HG02571 (cell line): Measurements from ENCODE around the gene BICC1.

Source experiments
- ATAC-seq: cut with Tn5 transposase; IDR thresholded peaks from one replicate; pipeline ENCODE4 v1.9.1; 2021; ENCODE audit warnings: mild to moderate bottlenecking, moderate library complexity; ENCODE audit not compliant: unreplicated experiment

BICC1 gene

DNA sequence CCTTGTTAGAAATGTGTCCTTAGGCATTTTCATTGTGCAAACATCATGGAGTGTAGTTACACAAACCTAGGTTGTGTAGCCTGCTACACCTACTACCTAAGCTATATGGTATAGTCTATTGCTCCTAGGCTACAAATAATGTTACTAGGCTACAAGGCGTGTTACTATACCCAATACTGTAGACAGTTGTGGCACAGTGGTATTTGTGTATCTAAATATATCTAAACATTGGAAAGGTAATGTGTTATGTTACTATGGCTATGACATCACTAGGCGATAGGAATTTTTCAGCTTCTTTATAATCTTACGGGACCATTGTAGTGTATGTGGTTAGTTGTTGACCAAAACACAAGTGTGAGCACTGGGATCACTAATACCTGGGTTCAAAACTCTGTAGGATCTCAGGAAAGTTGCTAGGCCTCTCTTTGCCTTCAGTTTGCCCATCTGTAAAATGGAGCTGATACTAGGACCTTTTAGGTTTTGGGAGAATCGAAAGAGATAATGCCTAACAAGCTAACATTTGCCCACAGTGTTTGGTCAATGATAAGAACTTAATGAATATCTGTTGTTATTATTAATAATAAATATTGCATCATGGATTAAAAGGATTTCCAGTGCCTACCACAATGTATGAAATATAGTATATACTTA is 2.7 kb downstream of the BICC1 start:
- ATAC-seq: no peak

DNA sequence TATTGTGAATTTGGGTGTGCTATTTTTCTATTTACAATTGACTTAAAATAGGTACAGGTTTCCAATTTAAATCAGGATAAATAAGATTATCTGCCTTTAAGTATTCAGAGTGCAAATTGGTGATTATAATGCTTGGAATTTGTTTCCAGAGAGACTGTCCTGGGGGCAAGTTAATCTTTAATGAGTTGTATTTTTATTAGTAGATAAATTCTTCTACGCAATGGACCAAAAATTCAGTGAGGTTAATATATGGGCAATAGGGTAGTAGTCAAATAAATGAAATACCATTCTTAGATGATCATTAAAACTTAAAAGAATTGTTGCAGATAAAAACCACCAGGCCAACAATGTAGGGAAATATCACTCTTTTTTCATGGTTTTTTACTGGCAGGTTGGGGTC is 3.4 kb downstream of the BICC1 start:
- no peak for ATAC-seq

DNA sequence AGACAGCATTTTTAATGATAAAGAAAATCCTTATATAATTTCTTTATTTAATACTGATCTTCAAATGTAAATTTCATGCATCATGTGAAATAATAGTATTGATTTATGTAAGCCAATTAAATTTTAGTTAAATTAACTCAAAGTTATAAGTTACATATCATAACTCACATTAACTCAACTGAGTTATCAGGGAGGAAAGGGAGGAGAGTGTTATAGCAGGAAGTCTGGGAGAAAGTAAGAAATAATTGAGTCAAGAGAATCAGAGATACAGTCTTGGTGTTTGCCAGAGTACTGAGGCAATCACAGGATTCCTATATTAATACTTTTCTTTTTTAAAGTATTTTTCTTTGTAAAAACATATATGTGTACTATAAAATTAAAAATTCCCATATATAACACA is 4.0 kb downstream of the BICC1 start:
- ATAC-seq: no peak

DNA sequence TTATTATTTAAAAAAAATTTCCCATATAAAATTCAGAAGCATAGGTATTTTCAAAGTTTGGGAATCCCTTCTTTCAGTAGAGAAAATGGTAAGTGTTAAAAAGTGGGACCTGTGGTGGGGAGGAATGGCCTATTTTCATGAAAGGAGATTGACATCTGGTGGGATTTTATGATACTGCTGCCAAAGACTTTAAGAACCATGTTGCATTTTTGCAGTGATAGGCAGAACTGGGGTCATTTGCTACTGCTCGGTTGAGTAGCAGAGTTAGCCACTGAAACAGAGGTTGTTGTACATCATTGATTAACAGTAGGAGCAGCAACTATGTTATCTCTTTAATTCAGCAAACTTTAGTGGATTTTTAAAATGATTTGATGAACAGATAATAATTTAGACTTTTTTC is 4.4 kb downstream of the BICC1 start:
- no peak for ATAC-seq

DNA sequence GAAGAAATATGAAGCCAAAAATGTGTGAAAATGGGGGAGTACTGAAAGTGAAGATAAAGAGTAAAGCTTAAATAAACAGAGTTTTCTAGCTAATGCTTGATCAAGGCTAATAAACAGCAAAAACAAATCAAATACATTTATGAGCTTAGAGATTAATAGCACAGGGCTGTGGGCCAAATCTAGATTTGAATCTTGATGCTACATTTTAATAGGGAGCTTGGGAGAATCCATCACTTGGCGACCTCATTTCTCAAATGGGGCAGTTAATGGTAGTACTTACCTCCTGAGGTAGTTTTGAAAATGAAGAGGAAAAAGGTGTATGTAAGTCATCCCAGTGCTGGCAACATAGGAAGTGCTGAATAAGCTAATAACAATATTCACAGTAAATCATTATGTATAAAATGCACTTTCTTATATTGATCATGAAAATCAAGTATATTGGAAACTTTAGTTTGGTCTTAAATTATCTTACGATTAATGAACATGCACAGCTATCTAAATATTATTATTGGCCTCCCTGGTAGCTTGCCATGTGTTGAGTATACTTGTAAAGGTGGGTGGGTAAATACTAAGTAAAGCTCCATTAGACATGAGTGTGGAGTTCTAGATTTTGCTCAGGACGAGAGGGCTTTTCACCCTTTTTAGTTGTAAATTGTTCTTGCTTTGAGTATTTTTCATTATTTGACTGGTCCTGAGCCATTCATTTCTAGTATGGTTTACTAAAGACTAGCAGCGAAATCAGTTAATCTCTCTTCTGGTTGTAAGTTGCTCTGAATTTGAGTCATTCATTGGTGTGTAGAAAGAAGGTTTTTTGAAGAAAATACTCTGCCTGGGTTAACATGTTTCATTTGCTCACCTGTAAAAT is 5.1 kb downstream of the BICC1 start:
- ATAC-seq: no peak

DNA sequence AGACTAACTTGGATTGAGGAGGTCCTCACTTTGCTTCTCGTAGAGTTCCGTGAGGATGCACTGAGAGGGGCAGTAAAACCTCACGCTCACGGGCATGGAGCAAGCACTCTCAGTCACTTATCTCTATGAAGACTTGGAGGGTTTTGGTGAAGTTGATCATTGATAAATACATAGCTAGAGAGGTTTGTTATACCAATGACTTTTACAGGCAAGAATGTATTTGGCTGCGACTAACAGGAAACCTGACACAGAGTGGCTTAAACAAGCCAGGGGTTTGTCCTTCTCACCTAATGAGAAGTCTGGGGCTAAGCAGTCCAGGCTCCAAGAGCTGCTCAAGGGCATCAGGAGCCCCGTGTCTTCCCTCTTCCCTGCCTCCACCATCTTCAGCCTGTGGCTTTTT is 6.1 kb downstream of the BICC1 start:
- no peak for ATAC-seq

DNA sequence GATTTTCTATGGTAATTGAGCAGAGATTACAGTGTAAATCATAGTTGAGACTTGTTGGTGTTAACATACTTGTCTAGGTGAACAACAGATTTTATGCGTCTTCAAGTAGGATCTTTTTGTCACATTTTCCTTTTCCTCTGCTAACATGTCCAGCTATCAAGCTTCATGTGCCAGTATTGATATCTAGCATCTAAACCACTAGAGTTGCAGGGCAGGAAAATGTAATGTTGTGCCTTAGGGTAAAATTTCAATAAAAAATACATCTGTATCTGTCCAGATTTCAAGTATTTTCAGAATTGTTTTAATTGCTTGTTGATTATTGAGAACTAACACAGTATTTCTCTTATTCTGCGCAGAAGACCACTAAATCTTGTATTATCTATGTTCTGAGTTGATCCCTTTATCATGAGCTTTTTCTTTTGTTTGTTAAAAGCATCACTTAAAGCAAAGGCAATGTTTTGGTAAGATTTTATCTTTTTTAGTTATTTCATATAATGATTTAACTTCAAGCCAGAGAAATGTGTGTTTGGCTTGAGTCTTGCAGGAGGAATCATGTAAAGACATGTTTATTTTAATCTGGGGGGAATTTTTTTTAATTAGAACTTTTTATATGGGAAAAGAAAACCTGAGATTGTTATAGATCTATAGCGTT is 16.5 kb downstream of the BICC1 start:
- no peak for ATAC-seq

DNA sequence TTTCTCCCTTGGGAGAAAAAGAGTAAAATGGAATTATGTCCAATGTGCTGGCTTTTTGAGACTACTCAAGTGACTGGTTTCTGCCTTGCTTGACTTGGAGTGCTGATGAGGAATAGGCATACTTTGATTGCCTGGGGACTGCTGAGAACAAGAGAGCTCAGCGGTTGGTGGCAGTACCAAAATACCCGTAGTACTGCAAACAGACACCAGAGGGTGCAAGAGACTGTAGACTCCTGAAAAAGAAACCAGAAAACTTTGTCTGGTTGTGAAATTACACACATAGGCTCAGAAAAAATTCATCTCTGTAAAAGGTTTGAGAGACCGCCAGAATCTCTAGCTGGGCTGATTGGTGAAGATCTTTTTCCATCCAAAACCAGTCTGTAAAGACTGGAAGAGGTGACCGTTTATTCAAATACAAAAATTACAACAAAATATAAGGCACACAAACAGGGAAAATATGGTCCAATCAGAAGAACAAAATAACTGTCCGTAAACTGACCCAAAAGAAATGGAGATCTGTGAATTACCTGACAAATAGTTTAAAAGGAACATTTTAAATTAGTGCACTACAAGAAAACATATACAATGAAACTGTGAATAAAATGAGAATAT is 18.5 kb downstream of the BICC1 start:
- peak; percentile 75 for ATAC-seq

DNA sequence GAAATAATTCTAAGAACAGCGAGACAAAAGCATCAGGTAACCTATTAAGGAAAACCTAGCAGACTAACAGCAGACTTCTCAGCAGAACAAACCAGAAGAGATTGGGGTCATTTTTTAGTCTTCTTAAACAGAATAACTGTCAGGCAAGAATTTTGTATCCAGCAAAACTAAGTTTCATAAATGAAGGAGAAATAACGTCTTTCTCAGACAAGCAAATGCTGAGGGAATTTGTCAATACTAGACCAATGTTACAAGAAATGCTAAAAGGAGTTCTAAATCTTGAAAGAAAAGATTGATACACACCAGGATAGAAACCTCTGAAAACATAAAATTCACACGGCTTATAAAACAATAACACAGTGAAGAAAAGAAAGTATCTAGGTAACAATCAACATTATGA is 22.6 kb downstream of the BICC1 start:
- ATAC-seq: no peak

DNA sequence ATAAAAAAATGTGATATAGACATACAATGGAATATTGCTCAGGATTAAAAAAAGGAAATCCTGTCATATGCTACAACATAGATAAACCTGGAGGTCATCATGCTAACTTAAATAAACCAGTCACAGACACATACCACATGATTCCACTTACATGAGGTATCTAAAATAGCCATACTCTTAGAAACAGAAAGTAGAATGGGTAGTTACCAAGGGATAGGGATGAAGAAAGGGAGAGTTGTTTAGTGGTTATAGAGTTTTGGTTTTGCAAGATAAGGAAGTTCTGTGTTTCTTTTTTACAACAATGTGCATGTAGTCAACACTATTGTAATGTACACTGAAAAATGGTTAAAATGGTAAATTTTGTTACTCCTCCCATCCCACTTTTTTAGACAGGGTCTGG is 30.5 kb downstream of the BICC1 start:
- ATAC-seq: no peak

DNA sequence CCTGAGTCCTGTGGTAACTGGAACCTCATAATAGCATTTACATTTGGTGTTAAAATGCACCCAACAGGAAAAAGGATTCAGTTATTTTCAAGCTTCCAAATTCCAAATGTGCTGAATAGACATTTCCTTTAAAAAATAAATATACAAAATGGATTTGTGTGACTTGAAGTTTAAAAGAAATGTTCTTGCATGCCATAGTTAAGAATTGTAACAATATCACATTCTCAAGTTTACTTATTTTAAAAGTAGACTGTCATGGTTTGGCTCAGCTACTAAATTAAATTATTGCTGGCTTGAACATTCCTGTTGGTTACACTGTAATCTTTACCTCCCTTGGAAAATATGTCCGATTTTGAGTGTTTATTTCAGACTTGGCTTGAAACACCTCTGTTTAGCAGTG is 31.5 kb downstream of the BICC1 start:
- ATAC-seq: no peak

DNA sequence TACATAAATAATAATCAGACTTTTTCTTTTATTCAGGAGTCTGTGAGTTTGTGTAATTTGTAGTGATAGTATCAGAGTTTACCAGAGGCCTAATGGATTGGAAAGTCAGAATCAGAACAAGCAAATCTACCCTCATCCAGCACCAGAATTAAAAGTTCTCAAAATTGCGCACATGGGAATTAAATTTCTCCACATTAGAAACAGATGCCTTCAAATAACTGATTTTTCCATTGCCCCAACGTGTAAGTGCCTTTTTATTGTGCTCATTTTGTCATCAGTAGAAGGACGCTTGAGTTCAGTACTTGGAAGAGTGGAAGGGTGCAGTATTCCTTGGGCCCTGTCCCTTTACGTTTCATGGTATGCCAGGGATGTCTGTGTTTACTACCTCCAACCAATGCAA is 32.8 kb downstream of the BICC1 start:
- no peak for ATAC-seq

DNA sequence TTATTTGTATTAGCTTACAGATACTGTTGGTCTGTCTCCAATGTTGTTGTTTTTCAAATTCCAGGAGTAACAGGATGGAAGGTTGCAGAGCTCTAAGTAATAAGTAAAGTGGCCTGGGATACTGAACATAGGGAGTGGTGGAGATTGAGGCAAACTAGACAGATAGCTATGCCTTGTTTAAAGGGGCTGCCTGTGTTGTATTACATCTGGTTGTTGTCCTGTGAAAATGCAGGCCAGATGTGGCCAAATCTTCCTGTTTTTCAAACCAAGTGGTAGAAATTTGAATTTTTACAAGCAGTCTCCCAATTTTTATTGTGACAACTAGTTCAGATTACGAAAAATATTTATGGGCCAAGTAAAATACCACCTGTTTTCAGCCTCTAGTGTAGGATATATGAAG is 33.5 kb downstream of the BICC1 start:
- ATAC-seq: no peak

DNA sequence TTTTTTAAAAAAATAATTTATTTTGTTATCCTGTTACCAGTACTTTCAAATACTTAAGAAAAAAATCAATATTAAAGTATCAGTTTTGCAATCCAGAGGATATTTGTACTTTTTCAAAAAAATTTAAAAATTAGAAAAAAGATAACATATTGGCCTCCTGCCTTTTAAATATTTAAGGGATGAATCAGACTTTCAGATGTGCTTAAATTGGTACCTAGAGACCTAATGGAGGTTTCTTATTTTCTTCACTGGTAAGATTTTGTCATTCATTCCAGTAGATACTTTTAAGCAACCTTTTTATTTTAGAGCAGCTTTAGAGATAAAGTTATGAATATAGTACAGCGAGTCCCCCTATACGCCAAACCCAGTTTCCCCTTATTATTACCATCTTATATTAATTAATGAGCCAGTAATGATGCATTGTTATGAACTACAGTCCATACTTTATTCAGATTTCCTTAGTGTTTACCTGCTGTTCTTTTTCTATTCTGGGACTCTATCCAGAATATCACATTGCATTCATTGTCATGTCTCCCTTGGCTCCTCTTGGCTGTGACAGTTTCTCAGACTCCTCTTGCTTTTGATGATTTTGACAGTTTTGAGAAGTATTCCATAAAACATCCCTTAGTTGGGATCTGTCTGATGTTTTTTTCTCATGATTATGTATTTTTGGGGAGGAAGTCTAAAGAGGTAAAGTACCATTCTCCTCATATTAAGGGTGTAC is 34.2 kb downstream of the BICC1 start:
- ATAC-seq: no peak

DNA sequence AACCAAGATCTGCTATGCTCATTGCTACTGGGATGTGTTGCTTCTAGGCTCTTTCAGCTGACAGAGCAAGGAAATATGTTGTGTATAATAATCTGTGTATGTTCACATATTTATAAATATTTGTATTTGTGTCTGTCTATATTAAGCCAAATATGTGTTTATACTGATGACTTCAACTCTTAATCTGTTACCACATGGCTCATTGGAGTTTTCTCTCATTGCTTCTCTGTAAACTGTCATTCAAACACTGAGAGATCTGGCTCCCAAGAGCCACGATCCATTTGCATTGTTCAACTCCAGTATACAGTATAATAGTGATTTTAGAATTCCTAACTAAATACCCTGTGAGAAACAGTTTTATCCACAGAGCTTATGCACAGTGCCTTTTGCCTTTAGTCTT is 35.3 kb downstream of the BICC1 start:
- ATAC-seq: no peak

DNA sequence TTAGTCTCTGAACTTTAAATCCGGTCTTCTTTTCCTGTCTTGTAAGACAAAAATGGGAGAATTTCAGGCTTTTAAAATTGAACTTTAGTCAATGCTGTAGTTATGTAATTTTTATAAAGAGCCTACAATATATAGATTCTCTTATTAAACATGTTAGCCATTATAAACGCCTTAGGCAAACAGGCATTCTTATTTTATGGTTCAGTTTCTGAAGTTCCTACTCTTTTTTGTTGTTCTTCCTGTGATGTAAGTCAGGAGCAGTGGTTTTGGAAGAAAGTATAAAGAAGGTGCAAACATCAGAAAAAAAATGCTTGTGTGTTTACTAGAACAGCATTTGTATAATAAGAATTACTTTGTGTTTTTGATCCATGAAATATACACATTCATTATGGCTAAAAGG is 41.6 kb downstream of the BICC1 start:
- ATAC-seq: no peak

DNA sequence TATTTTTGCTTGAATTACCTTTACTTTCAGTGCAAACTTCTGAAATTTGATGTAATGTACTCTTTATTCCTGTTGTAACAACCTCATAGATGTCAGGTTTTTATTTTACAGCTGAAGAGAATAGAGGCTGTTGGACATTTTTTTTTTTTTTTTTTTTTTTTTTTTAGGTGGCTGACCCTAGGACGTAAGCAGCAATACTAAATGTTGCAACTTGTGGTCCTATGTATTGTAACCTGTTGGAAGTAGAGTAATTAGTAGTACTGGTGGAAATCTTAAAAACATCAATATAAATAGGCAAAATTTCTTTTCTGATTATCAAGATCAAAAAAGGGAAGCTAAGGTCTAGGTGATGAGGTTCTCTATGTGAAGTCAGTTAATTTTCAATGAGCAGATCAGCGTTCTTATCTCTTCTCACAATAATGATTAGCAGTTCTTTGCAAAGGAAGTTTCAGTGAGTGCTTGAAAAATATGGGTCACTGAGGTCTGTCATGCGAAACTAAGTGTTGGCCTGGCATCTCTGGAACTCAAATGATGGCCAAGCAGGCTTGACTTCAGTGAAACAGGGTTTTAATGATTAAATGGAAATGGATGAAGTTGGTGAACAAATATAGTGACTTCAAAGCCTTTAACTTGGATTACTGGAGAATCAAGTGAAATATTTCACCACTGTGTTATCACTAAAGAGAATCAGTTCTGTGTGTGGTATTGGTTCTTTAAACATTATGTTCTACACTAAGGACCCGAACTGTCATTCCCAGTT is 42.7 kb downstream of the BICC1 start:
- ATAC-seq: no peak

DNA sequence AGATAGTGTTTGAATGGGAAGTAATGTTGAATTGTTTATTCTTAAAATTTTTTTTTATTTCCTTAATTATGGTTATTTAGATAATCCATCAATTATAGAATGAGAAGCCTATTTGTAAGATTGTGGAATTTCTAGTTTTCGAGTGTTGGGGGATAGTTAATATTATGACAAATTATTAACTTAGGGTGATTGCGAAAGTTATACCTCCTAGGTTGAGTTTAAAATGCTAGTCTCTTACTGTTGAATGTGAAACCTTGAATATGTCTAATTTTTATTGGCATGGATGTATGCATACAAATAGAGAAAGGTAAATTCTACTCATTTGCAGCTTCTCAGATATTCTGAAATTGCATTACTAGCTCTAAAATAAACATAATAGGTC is 43.2 kb downstream of the BICC1 start:
- no peak for ATAC-seq

DNA sequence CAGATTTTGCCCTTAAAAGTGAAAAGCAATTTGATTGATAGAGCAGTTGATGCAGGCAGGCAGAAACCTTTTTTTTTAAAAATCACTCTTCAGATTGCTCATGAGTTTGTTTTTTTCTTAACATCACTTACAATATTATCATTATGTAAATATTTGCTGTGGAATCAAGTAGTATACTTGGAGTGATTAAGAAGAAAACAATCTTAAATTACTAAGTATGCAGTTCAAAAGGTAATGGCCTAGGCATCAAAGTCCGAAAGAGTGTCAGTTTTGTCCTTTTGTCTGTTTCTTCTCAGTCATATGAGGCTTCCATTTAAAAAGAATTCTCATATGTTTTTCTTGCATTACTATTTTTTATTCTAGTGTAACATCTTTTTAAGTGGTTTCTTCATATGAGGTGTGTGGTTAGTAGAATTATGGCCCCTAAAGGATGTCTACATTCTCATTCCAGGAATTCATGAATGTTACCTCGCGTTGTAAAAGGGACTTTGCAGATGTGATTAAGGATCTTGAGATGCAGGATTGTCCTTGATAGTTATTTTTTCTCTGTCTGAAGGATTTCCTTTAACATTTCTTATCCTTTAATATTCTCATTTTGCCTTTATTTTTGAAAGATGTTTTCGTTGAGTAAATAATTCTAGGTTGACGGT is 44.0 kb downstream of the BICC1 start:
- ATAC-seq: no peak

DNA sequence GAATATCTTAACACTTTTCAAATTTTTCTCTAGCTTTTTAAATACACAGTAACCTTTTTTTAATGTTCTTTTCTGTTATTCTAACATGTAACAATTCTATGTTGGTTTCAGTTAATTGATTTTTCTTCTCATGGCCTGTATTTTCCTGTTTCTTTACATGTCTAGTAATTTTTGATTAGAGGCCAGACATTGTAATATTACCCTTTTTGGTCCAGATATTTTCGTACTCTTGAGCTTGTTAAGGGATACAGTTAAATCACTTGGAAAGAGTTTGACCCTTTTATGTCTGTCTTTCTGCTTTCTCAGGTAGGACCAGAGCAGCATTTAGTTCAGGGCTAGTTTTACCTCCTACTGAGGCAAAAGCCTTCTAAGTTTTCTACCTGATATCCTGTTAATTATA is 45.0 kb downstream of the BICC1 start:
- ATAC-seq: no peak
